Epithelial cell of prostate (primary cell): ENCODE data around the gene SNRNP200.

Experiments used
- DNase-seq: peaks from one replicate; pipeline ENCODE4 v3.0.0-alpha.2; 2011; ENCODE audit warnings: low read depth, low spot score
- H3K27ac ChIP-seq: fragments of 450-650 bp; 2 replicates; pipeline ENCODE4 v1.5.1; 2017; ENCODE audit warnings: mild to moderate bottlenecking

The SNRNP200 gene

DNA sequence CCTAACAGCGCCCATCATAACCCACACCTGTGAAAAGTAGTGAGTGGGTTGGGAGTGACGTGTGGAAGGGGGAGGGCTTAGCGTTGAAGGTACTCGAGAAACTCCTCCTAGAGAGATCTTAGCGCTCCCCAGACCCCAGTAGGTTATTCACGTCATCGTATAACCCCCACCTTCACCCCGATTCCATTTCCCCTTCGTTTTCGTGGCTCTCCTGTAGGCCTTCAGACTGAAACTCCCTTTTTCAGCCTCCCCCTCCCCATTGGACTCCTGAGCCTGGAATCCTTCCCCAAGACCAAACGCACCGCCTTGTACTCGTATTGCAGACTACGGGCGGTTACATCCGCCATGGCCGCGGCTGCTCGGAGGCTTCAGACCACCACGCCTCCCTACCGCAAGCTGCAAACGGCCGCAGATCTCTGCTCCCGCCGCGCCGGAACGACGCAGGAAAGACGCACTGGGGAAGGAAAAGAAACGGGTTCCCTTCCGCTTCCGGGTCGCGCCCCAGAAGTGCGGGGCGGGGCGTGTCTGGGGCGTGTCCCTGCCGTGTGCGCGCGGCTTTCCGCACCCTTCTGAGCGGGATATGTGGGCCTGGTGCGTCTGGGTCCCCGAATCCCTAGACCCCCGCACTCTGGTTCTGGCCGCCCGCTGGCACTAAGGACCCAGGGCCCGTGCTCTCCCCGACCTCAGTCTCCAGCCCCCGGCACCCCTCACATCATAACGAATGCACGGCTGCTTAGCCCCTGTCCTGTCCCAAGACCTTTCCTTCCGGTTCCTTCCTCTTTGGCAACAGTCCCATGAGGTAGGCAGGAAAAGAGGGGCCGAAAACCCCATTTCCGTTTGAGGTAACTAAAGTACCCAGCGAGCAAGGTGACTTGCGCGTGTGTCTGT lies at the start of gene SNRNP200:
Gene SNRNP200, minus strand, starts transcription at position 456 of the 888 bp plus-strand sequence. Its CDS starts 109 bp downstream, at position 347.
- DNase-seq: no peak
- H3K27ac ChIP-seq: peak within 1 kb of the TSS; percentile 61

DNA sequence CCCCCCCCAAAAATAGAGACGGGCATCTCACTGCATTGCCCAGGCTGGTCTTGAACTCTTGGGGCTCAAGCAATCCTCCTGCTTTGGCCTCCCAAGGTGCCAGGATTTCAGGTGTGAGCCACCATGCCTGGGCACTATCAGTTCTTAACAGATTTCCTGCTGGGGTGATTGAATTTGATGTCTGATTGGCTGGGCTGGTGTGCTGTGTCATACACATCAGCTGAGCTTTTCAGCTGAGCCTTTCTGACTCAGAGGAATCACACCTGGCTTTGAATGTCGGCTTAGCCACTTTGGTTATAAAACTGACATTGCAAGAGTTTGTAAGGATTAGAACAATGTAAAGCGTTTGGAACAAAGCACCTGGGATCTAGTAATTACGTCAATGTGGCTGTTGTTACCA lies 49.1 kb upstream of the SNRNP200 start:
- H3K27ac ChIP-seq: no peak overlapping the region
- no peak for DNase-seq

DNA sequence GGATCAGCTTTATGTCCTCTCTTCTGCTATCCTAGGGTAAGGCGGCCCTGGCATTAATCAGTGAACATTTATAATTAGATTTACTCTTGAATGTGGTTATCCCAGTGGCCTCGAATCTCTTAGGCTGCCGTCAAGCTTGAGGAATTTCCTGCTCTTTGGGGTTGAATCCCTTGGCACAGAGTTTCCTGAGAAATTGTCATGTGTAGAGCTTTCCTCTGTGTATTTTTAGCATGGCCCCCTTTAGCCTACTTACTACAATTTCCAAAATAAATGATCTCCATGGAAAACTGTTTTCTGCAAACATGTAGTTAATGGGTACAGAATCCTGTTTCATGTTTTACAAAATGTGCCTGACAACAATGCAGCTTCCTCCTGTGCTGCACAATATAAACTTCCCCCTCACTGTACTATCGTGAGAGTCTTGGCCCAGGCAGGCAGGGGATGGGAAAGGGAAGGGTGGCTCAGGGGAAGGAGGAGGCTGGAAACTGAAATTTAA lies 48.3 kb upstream of the SNRNP200 start:
- no peak for DNase-seq
- H3K27ac ChIP-seq: no peak overlapping the region

DNA sequence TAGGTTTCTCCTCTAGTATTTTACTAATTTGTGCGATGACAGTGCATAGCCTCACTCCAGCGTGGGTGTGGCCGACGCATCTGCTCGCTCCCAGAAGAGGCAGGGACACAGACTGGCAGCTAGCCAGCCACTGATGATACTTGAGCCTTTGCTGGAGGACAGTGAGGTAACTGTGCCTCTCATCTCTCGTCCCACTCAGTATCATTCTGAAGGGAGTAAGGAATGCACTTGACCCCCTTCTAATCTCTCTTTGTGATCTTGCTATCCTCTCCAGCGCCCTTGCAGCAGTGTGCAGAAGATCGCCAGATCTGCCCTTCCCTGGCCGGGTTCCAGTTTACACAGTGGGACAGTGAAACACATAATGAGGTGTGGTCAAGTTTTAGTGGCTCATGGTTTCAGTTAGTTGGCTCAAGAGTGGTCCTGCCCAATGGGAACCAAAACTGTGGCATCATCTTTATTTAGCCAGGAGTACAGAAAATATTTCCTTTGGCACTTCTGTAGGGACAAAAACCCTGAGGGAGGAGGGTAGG lies 47.8 kb upstream of the SNRNP200 start:
- no peak overlapping the region for H3K27ac ChIP-seq
- DNase-seq: no peak

DNA sequence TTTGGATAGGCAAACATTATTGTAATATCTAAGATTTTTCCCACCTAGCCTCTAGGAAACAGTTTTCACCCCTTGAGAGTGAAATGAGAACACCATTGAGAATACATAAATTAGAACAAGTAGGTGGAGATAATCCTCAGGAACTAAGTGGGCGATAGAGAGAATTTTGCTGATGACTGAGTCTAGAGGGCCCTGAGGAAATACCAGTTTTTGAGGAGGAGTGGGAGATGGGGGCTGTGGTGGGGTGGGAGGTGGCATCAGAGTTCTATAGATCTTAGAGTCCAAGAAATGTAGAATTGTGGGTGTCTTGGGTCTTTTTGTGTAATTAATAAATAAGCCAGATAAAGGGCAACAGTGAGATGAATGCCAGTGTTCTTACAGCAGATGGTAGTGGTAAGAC lies 42.0 kb upstream of the SNRNP200 start:
- no peak overlapping the region for H3K27ac ChIP-seq
- DNase-seq: no peak

DNA sequence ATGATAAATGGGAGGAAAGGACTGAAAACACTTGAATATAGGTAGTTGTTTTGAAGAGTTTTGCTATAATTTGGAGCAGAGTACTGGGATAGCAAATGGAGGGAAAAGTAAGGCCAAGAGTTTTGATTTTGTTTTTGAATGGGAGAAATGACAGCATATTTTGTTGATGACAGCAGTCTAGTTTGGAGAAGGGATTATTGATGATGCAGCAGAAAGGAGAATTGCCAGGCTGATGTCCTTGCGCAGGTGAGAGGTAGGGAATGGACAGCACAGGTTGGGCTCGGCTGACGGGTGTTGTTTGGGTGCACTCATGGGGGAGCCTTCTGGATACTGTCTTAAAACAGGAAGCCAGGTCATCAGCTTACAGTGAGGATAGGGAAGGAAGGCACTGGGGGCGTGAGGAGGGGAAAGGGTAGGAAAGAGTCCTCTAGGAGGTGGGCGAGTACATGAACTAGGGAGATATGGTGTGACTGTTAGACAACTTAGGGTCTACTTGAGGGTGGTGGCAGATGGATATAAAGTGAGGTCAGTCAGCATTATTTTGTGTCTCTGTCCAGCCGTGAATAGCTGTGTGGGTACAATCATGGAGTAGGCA lies 40.6 kb upstream of the SNRNP200 start:
- no peak overlapping the region for H3K27ac ChIP-seq
- DNase-seq: no peak

DNA sequence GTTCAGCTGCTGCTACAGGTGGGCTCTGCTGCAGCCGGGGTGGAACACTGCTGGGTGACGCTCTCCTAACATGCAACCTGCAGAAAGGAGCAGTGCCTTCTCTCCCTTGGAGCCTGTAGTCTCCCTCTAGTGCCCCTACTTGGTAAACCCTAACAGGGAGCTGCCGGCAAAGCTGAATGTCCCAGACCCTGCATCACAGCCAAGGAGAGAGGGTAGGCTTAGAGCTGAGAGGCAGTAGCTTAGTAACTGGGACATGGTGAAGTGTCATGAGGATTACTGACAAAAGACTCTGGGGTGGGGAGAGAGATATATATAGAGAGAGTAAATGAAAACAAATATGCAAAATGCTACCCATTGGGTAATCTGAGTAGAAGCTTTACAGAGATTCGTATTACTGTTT lies 40.1 kb upstream of the SNRNP200 start:
- no peak for DNase-seq
- H3K27ac ChIP-seq: no peak overlapping the region

DNA sequence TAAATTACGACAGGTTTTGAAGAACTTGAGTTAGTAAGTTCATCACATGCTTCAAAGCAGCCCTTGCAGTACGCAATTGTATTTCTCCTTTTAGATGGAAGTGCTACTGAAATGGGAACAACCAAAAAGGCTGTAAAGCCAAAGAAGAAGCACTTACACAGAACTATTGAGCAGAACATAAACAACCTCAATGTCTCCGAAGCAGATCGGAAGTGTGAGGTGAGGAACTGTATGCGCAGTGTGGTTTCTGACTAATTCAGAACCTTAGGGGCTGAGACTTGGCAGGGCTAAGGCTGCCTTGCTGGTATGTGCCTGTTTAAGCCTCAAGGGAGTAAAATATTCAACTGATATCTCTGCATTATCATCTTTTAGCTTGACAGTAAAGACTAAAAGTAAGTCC lies 38.7 kb upstream of the SNRNP200 start:
- DNase-seq: no peak

DNA sequence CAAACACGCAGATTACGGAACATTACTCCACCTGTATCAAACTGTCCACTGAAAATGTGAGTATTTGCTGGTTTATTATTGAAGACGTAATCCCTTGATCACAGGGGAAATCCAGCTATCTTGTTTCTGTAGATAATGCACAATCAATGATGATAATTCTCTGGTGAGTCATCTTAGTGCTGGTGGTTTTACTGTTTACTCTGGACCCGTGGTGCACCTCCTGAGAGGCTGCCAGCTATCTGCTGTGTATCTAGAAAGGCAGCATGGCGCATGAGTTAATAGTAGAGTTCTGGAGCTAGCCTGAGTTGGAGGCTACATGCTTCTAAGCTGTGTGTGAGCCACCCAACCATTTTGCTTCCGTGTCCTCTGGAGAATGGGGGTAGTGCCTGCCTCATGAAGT lies 36.7 kb upstream of the SNRNP200 start:
- no peak overlapping the region for H3K27ac ChIP-seq

More for the DNA sequence above, 38.7 kb upstream of the SNRNP200 start:
- H3K27ac ChIP-seq: no peak overlapping the region

DNA sequence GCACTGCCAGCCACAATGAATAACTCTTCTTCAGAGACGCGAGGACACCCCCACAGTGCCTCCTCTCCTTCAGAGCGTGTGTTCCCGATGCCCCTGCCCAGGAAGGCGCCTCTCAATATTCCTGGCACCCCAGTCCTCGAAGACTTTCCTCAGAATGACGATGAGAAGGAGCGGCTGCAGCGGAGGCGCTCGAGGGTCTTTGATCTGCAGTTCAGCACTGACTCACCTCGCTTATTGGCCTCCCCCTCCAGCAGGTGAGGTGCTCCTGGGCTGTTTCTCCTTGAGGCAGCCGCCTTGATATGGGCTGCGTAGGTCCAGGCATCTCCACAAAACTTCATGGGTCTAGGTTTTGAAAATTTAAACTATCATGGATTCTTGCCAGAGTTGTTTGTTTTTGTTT lies 36.3 kb upstream of the SNRNP200 start:
- no peak overlapping the region for H3K27ac ChIP-seq
- no peak for DNase-seq

More for the DNA sequence above, 36.7 kb upstream of the SNRNP200 start:
- DNase-seq: no peak

DNA sequence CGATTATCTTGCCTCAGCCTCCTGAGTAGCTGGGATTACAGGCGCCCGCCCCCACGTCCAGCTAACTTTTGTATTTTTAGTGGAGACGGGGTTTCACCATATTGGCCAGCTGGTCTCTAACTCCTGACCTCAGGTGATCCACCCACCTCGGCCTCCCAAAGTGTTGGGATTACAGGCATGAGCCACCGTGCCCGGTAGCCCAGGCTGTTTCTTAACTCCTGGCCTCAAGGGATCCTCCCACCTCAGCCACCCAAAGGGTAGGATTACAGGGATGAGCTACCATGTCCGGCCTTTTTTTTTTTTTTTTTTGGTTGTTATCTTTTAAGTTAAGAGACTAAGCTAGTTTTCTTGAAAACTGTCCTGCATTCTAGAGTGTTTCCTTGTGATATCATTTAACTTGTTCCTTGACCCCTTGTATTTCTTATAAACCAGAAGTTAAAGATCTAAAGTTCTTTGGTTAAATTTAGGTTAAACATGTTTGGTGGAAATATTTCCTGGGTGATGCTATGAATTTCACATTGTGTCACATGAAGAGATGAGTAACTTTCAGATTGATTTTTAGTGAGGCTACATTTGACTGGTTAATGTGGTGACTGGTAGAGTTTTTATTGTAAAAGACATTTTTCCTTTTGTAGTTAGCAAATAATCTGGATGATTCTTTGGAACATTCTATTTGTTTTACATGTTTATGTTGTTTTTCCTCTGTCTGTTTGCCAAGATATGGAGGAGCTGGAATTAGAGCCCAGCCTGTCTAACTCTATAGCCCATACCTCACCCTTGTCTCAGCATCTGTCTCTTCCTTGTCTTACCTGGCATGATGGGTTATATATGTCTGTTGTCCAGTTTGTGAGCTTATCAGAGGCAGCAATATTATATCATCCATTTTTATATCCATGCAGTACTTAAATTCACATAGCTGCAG lies 35.4 kb upstream of the SNRNP200 start:
- no peak for DNase-seq
- H3K27ac ChIP-seq: no peak overlapping the region

DNA sequence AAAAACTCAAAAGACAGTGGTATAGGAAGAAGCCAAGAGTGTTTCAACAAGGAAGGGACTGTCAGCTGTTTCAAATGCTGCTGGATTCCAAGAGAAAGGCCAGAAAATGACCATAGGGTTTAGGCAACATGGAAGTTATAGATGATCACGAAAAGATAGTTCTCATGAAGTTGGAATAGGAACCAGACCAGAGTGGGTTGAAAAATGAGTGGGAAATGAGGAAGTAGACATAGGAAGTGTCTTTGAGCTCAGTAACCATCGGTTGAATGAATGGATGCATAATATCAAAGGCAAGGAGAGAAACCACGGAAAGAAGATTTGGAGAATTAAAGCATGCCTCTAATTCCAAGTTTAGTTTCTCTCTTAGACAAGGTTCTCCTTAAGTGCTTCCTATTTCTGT lies 31.5 kb upstream of the SNRNP200 start:
- no peak overlapping the region for H3K27ac ChIP-seq
- no peak for DNase-seq

DNA sequence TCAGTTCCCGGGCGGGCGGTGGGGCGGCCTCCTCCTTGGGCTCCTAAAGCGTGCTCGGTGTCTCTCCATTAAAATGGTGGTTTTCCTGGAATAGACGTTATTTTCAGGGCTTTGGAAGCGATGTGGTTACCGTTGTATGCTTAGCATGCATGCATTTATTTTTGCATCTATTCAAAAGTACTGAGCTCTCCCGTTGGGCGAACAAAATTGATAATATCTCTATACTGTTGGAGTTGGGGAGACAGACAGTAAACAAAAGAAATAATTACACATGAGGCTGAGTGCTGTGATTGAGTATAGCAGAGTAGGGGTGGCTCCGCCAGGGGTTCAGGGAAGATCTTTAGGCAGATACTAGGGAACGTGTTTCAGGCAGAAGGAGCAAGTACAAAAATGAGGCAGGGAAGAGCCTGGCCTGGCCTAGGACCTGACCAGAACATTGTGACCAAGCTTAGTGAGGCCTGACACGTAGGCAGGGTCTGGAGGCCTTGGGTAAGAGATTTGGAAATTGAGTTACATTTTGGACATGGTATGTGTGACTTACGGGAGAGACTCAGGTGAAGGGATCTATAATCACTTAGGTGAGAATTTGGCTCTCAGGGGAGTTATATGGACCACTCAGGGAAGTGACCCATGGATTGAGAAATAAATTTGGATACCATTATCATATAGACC lies 30.9 kb upstream of the SNRNP200 start:
- no peak for DNase-seq
- no peak overlapping the region for H3K27ac ChIP-seq

DNA sequence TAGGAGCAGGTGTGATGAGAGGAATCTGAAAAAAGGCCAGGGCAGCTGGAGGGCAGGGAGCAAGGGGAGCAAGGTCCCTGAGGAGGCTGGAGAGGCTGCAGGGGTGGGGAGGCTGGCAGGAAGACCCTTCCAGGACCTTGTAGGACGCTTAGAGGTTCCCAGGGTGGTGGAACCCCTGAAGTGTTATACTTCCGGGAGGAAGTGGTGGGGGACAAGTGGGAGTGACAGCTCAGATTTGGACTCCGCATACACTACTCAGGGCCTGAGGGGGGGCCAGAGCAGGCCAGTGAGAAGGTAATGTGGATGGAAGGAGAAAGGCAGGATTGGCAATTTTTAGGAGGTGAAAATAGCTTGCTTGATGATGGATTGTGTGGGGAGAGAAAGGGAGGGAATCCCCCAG lies 28.4 kb upstream of the SNRNP200 start:
- no peak for DNase-seq
- no peak overlapping the region for H3K27ac ChIP-seq

DNA sequence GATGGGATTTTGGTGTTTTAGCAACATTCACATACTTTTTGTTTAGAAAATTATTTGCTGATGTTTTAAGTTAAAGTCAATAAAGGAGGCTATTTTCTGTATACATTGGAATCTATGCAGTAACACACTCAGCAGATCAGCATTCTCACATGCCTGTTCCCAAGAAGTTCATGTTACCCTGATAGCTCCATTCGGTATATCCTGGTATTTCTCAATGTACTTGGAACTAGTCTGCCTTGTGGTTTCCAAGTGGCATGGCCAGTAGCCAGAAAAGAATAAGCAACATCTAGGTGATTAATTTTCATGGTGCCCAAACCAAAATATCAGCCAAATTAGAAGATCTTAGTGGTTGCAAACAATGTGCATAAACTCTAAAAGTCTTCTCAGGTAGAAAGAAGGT lies 25.1 kb upstream of the SNRNP200 start:
- peak overlapping the region; percentile 45 for H3K27ac ChIP-seq
- peak; percentile 74 for DNase-seq

DNA sequence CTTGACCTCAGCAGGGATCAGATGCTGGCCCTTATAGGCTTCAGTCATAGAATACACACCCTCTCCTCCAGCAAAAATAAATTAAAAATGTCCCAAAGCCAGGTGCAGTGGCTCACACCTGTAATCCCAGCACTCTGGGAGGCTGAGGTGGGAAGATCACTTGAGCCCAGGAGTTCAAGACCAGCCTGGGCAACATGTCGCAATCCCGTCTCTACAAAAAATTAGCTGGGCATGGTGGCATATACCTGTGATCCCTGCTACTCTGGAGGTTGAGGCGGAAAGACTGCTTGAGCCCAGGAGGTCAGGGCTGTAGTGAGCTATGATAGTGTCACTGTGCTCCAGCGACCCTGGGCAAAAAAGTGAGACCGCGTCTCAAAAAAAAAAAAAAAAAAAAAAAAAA lies 24.5 kb upstream of the SNRNP200 start:
- no peak for DNase-seq
- peak overlapping the region; percentile 45 for H3K27ac ChIP-seq

DNA sequence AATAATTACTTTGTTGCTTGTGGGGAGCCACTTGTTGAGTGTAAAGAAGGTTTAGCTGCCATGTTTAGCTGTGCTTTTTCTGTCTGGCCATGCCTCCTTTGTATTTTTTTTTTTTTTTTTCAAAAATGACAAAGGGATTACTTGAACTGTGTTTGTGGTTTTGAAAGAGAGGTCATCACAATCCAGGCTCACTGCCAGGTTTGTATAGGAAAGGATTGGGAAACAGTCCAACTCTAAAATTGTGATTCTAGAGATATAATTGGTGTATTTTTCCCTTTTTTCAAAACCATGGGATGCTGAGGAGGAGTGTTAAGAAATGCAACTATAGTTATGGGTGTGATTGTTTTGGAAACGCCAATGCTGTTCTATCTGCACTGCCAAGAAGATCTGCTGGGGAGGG lies 24.1 kb upstream of the SNRNP200 start:
- DNase-seq: no peak
- no peak overlapping the region for H3K27ac ChIP-seq

DNA sequence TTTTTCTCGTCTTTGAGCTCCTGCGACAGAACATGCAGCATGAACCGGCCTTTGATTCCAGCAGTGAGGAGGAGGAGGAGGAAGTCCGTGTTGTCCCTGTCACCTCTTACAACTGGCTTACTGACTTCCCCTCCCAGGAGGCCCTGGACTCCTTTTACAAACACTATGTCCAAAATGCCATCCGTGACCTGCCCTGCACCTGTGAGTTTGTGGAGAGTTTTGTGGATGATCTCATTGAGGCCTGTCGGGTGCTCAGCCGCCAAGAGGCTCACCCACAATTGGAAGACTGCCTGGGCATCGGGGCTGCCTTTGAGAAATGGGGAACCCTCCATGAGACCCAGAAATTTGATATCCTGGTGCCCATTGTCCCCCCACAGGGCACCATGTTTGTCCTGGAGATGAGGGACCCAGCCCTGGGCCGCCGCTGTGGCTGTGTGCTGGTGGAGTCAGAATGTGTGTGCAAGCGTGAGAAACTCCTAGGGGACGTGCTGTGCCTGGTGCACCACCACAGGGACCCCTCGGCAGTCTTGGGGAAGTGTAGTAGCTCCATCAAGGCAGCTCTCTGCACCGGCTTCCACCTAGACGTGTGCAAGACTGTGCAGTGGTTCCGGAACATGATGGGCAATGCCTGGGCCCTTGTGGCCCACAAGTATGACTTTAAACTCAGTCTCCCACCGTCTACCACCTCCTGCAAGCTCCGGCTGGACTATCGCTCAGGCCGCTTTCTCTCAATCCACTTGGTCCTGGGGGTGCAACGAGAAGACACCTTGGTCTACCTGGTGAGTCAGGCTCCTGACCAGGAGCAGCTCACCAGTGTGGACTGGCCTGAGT lies 21.9 kb upstream of the SNRNP200 start:
- DNase-seq: no peak
- no peak overlapping the region for H3K27ac ChIP-seq

DNA sequence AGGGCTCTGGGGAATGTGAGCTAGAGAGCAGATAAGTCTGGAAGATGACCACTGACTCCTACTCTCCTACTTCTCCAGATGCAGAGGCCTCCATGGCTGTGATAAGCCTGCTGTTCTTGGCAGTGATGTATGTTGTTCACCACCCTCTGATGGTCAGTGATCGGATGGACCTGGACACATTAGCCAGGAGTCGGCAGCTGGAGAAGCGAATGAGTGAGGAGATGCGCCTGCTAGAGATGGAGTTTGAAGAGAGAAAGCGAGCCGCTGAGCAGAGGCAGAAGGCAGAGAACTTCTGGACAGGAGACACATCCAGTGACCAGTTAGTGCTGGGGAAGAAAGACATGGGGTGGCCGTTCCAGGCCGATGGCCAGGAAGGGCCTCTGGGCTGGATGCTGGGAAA lies 21.2 kb upstream of the SNRNP200 start:
- DNase-seq: no peak
- no peak overlapping the region for H3K27ac ChIP-seq
